ENCODE data around the gene MFSD2B. TPM values are rescaled to one million over a fixed set of nuclear protein-coding genes. Genes with fewer than 3 reads are reported as not detected.
A peak's percentile ranks its signal among the peaks of the same experiment; 100 is the strongest.

Gene MFSD2B, protein sequence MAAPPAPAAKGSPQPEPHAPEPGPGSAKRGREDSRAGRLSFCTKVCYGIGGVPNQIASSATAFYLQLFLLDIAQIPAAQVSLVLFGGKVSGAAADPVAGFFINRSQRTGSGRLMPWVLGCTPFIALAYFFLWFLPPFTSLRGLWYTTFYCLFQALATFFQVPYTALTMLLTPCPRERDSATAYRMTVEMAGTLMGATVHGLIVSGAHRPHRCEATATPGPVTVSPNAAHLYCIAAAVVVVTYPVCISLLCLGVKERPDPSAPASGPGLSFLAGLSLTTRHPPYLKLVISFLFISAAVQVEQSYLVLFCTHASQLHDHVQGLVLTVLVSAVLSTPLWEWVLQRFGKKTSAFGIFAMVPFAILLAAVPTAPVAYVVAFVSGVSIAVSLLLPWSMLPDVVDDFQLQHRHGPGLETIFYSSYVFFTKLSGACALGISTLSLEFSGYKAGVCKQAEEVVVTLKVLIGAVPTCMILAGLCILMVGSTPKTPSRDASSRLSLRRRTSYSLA
- polyA plus RNA-seq (2013, experiment 1 of 2), result 0.20 TPM
- 0.58 TPM for polyA plus RNA-seq (2013, experiment 2 of 2)

DNA sequence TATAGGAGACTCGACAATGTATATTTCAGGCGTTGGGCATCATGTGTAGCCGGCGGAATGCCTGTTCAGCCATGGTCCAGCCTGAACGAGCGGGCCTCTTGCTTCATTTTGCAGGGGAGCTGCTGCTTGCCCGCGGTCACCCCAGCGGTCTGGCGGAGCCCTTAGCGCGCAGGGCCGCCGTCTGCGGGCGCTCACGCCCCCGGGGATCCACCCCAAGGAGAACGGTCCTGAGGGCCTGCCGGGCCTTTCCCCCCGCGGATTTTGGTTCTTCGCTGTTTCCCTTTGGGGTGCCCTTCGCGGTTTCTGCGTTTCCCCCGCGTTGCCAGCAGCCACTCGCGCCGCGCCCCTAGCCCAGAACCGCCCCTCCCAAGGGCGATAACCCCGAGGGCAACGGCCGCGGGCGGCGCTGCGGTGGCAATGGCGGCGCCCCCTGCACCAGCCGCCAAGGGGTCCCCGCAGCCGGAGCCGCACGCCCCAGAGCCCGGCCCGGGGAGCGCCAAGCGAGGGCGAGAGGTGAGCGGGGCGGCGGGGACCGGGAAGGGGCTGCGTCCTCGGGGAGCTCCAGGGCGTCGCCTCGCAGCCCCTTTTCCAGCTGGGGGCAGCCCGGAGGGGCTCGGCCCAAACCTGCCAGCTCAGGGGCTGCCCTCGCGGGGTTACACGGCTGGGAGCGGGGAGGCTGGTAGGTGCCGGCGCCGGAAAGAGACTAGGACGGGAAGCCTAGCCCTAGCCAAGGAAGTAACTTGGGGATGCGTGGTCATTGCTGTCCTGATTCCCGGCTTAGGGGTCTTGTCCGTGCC, at the start of gene MFSD2B:
MFSD2B (plus strand) TSS at position 406 of the 797 bp plus-strand sequence; CDS start at position 418, 12 bp downstream.
- Histone ChIP-seq H2BK120ac (ENCODE audit: low read depth, low read length) (peak within 1 kb of the TSS; percentile 76), H3K4ac (ENCODE audit: low read length) (peak within 1 kb of the TSS; percentile 28), H2BK5ac (ENCODE audit: low read length) (no peak within 1 kb of the TSS), H3K4me3 (ENCODE audit: low read length in 2 of 2) (peak within 1 kb of the TSS in 1 of 2 donors; percentile 66), H3K9me3 (replicated peaks in 1 of 2; ENCODE audit: control insufficient read depth in 2 of 2, insufficient read depth in 1 of 2, low read depth in 1 of 2, low read length in 2 of 2) (peaks cover 0 to 1% of the 10 kb centered on the region in 2 donors), H3K79me1 (ENCODE audit: low read depth, low read length) (no peaks in the 10 kb centered on the region), H4K91ac (ENCODE audit: low read depth, low read length, poor library complexity) (no peak within 1 kb of the TSS), H3K23ac (ENCODE audit: low read depth, low read length, poor library complexity) (peak within 1 kb of the TSS; percentile 97), H4K8ac (ENCODE audit: low read depth, low read length) (no peak within 1 kb of the TSS), H3K14ac (ENCODE audit: low read length) (peak within 1 kb of the TSS; percentile 76), H2BK12ac (ENCODE audit: low read length) (peak within 1 kb of the TSS; percentile 60), H2AK5ac (ENCODE audit: low read depth, low read length) (peak within 1 kb of the TSS; percentile 59), H3K18ac (ENCODE audit: low read length) (peak within 1 kb of the TSS; percentile 88), H3K9ac (ENCODE audit: low read depth, low read length, poor library complexity) (peak within 1 kb of the TSS; percentile 75), H2AFZ (ENCODE audit: low read length) (no peak within 1 kb of the TSS), H2BK15ac (ENCODE audit: low read length) (no peak within 1 kb of the TSS), H3K27ac (replicated peaks; ENCODE audit: low read length) (no peak within 1 kb of the TSS), H3K36me3 (replicated peaks in 1 of 2; ENCODE audit: control insufficient read depth in 2 of 2, insufficient read depth in 2 of 2, low read length in 2 of 2) (no peaks in the 10 kb centered on the region), H3K4me2 (ENCODE audit: insufficient read depth, low read length, poor library complexity, severe bottlenecking) (peak within 1 kb of the TSS; percentile 72), H3K4me1 (ENCODE audit: control insufficient read depth in 2 of 2, insufficient read depth in 1 of 2, low read depth in 1 of 2, low read length in 2 of 2) (peaks cover 0 to 7% of the 10 kb centered on the region in 2 donors), H3K27me3 (ENCODE audit: control insufficient read depth in 3 of 3, insufficient read depth in 3 of 3, low read depth in 1 of 3, low read length in 3 of 3) (peaks cover 0 to 18% (median 0%) of the 10 kb centered on the region in 3 experiments)
- DNase-seq (ENCODE audit: low spot score), result peak; percentile 9
- no CpG with 5 or more reads among the region's 75 CpGs for WGBS, 2 donors (ENCODE audit: extremely low coverage in 2 of 2, insufficient read length in 2 of 2, insufficient replicate concordance in 1 of 2)

DNA sequence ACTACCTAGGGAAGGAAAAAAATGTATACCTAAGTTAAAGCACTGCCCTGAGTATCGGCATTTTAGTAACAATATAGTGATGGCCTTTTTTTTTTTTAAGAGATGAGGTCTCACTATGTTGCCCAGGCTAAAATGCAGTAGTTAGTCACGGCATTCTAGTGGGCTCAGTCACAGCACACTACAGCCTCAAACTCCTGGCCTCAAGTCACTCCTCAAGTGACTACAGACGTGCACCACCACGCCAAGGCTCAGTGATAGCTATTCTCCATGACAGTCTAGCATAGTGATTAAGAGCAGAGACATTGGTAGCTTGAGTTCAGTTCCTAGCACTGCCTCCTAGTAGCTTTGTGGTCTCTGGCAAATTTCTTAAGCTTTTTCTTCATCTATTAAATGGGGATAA, 42.0 kb upstream of the MFSD2B start:
- whole genome bisulfite sequencing, 2 donors (ENCODE audit: extremely low coverage in 2 of 2, insufficient read length in 2 of 2, insufficient replicate concordance in 1 of 2), result no CpG with 5 or more reads among the region's 4 CpGs
- Histone ChIP-seq H3K27ac (replicated peaks; ENCODE audit: low read length) (no peak overlapping the region), H2BK120ac (ENCODE audit: low read depth, low read length) (no peak overlapping the region)

DNA sequence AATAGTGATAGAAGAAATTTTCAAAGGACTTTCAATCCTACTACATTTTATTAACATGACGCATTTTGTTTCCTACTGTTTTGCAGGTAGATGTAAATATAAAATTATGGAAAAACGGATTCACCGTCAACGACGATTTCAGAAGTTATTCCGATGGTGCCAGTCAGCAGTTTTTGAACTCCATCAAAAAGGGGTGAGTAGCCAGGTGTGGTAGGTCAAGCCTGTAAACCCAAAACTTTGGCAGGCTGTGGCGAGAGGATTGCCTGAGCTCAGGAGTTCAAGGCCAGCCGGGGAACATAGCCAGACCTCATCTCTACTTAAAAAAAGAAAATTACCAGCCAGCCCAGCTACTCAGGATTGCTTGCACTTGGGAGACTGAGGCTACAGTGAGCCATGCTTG, 33.0 kb upstream of the MFSD2B start:
- peaks cover 0 to 4% of the 10 kb centered on the region in 2 donors for H3K9me3 ChIP-seq (replicated peaks in 1 of 2; ENCODE audit: control insufficient read depth in 2 of 2, insufficient read depth in 1 of 2, low read depth in 1 of 2, low read length in 2 of 2)
- H3K27me3 ChIP-seq (ENCODE audit: control insufficient read depth in 3 of 3, insufficient read depth in 3 of 3, low read depth in 1 of 3, low read length in 3 of 3), result no peaks in the 10 kb centered on the region
- no peak overlapping the region for H3K23ac ChIP-seq (ENCODE audit: low read depth, low read length, poor library complexity)
- no peak overlapping the region for H2AFZ ChIP-seq (ENCODE audit: low read length)
- no peak overlapping the region for H4K91ac ChIP-seq (ENCODE audit: low read depth, low read length, poor library complexity)
- H2BK120ac ChIP-seq (ENCODE audit: low read depth, low read length), result no peak overlapping the region
- H3K36me3 ChIP-seq (replicated peaks in 1 of 2; ENCODE audit: control insufficient read depth in 2 of 2, insufficient read depth in 2 of 2, low read length in 2 of 2), result peaks cover 7 to 74% of the 10 kb centered on the region in 2 donors
- H2BK5ac ChIP-seq (ENCODE audit: low read length), result no peak overlapping the region
- no peak overlapping the region for H3K9ac ChIP-seq (ENCODE audit: low read depth, low read length, poor library complexity)
- H3K14ac ChIP-seq (ENCODE audit: low read length), result no peak overlapping the region
- no peak overlapping the region for H2AK5ac ChIP-seq (ENCODE audit: low read depth, low read length)
- H2BK15ac ChIP-seq (ENCODE audit: low read length), result no peak overlapping the region
- H3K27ac ChIP-seq (replicated peaks; ENCODE audit: low read length), result no peak overlapping the region
- H4K8ac ChIP-seq (ENCODE audit: low read depth, low read length), result no peak overlapping the region
- no peak overlapping the region for H3K4me3 ChIP-seq (ENCODE audit: low read length in 2 of 2)
- no peak for DNase-seq (ENCODE audit: low spot score)
- no peak overlapping the region for H2BK12ac ChIP-seq (ENCODE audit: low read length)
- no peak overlapping the region for H3K4ac ChIP-seq (ENCODE audit: low read length)
- H3K4me2 ChIP-seq (ENCODE audit: insufficient read depth, low read length, poor library complexity, severe bottlenecking), result no peak overlapping the region
- H3K79me1 ChIP-seq (ENCODE audit: low read depth, low read length), result no peaks in the 10 kb centered on the region
- no peaks in the 10 kb centered on the region for H3K4me1 ChIP-seq (ENCODE audit: control insufficient read depth in 2 of 2, insufficient read depth in 1 of 2, low read depth in 1 of 2, low read length in 2 of 2)
- no CpG with 5 or more reads among the region's 8 CpGs for WGBS, 2 donors (ENCODE audit: extremely low coverage in 2 of 2, insufficient read length in 2 of 2, insufficient replicate concordance in 1 of 2)
- H3K18ac ChIP-seq (ENCODE audit: low read length), result no peak overlapping the region

More for the DNA sequence above, 42.0 kb upstream of the MFSD2B start:
- H4K8ac ChIP-seq (ENCODE audit: low read depth, low read length), result no peak overlapping the region
- H3K4me3 ChIP-seq (ENCODE audit: low read length in 2 of 2), result no peak overlapping the region
- H3K4me2 ChIP-seq (ENCODE audit: insufficient read depth, low read length, poor library complexity, severe bottlenecking), result no peak overlapping the region
- H3K9ac ChIP-seq (ENCODE audit: low read depth, low read length, poor library complexity), result no peak overlapping the region
- DNase-seq (ENCODE audit: low spot score), result no peak
- no peak overlapping the region for H3K18ac ChIP-seq (ENCODE audit: low read length)
- H3K23ac ChIP-seq (ENCODE audit: low read depth, low read length, poor library complexity), result peak overlapping the region; percentile 80
- H3K4me1 ChIP-seq (ENCODE audit: control insufficient read depth in 2 of 2, insufficient read depth in 1 of 2, low read depth in 1 of 2, low read length in 2 of 2), result no peaks in the 10 kb centered on the region
- H3K36me3 ChIP-seq (replicated peaks in 1 of 2; ENCODE audit: control insufficient read depth in 2 of 2, insufficient read depth in 2 of 2, low read length in 2 of 2), result peaks cover 4 to 66% of the 10 kb centered on the region in 2 donors
- H2AFZ ChIP-seq (ENCODE audit: low read length), result no peak overlapping the region
- H3K14ac ChIP-seq (ENCODE audit: low read length), result no peak overlapping the region
- H3K4ac ChIP-seq (ENCODE audit: low read length), result no peak overlapping the region
- H3K79me1 ChIP-seq (ENCODE audit: low read depth, low read length), result no peaks in the 10 kb centered on the region
- no peaks in the 10 kb centered on the region for H3K27me3 ChIP-seq (ENCODE audit: control insufficient read depth in 3 of 3, insufficient read depth in 3 of 3, low read depth in 1 of 3, low read length in 3 of 3)
- H2BK12ac ChIP-seq (ENCODE audit: low read length), result no peak overlapping the region
- H2AK5ac ChIP-seq (ENCODE audit: low read depth, low read length), result no peak overlapping the region
- no peak overlapping the region for H2BK5ac ChIP-seq (ENCODE audit: low read length)
- H3K9me3 ChIP-seq (replicated peaks in 1 of 2; ENCODE audit: control insufficient read depth in 2 of 2, insufficient read depth in 1 of 2, low read depth in 1 of 2, low read length in 2 of 2), result peaks cover 0 to 3% of the 10 kb centered on the region in 2 donors
- no peak overlapping the region for H4K91ac ChIP-seq (ENCODE audit: low read depth, low read length, poor library complexity)
- no peak overlapping the region for H2BK15ac ChIP-seq (ENCODE audit: low read length)
